HG02973 (cell line): ENCODE measurements around the gene DOK3.

Experiments used
- ATAC-seq: cut with Tn5 transposase; IDR thresholded peaks from one replicate; pipeline ENCODE4 v1.9.1; 2021; ENCODE audit warnings: moderate library complexity; ENCODE audit not compliant: unreplicated experiment

DOK3 gene

DNA sequence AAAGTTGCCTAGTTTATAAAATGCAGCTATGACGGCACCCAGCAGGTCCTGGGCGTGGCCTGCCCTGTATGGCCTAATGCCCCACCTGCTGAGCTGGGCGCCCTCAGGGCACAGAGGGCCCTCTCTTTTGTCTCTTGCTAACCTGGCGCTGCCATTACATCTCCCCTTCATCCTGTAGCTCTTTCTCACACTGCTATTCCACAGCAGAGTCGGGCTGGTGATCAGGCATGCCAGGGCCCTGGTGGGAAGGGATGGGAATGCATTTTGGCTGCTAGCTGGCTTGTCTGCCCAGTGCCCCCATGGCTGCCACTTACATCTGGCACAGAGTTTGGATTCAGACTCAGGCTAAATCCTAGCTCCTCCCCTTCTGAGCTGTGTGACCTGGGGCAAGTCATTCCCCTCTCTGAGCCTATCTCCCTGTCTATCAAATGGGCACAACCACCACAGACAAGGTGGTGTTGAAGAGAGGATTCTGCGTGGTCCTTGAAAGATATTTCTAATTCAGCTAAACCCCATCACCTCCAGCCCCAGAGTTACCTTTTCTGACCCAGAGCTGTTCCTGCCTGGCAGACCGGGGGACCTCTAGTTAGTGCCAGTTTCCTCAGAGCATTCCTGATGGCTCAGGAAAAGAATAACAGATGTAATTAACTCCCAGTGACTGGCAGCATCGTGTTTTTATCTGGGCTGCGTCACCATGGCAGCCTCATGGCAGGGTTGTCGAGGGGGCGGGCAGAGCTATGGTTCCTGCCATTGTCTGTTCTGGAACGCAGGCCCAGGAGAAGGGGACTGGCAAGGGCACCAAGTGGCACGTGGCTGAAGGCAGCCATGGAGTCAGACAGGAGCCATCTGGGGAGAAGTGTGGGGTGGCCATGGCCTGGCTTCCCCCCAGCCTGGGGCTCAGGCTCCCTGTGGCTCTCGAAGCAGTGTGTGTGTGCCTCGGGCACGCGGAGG is 56.7 kb downstream of the DOK3 start:
- ATAC-seq: no peak
